MM.1S (cell line): ENCODE results near the gene KIF14.

ENCODE experiments used
- DNase-seq: peaks from one replicate; pipeline ENCODE4 v3.0.0-alpha.2; 2015
- H2AFZ ChIP-seq: fragments of 300-600 bp; sonication (generic); 2 replicates; pipeline ENCODE4 v1.6.0; 2016; ENCODE audit warnings: antibody characterized with exemption, low read length
- H3F3A ChIP-seq: fragments of 300-600 bp; sonication (generic); 2 replicates; pipeline ENCODE4 v1.6.1; 2016; ENCODE audit warnings: mild to moderate bottlenecking, antibody characterized with exemption, low read length, moderate library complexity, mixed read lengths; ENCODE audit not compliant: insufficient read depth
- H3K27ac ChIP-seq: fragments of 300-600 bp; sonication (generic); 2 replicates; pipeline ENCODE4 v1.5.1; 2016; ENCODE audit warnings: mild to moderate bottlenecking, low read length
- H3K27me3 ChIP-seq: fragments of 300-600 bp; sonication (generic); replicated peaks from 2 replicates; pipeline ENCODE4 v1.6.0; 2016; ENCODE audit warnings: low read length; ENCODE audit not compliant: insufficient read depth
- H3K36me3 ChIP-seq: fragments of 300-600 bp; sonication (generic); replicated peaks from 2 replicates; pipeline ENCODE4 v1.6.1; 2016; ENCODE audit warnings: mild to moderate bottlenecking, low read length, mixed read lengths; ENCODE audit not compliant: insufficient read depth
- H3K4me1 ChIP-seq: fragments of 300-600 bp; sonication (generic); 2 replicates; pipeline ENCODE4 v1.6.1; 2016; ENCODE audit warnings: low read length, mixed read lengths
- H3K4me2 ChIP-seq: fragments of 300-600 bp; sonication (generic); 2 replicates; pipeline ENCODE4 v1.6.0; 2016; ENCODE audit warnings: low read depth, low read length
- H3K4me3 ChIP-seq: fragments of 300-600 bp; sonication (generic); 2 replicates; pipeline ENCODE4 v1.5.1; 2016; ENCODE audit warnings: low read length, mixed read lengths
- H3K79me2 ChIP-seq: fragments of 300-600 bp; sonication (generic); 2 replicates; pipeline ENCODE4 v1.6.1; 2016; ENCODE audit warnings: mixed run types, low read length, mixed read lengths
- H3K9ac ChIP-seq: fragments of 300-600 bp; sonication (generic); 2 replicates; pipeline ENCODE4 v1.6.1; 2016; ENCODE audit warnings: low read length, mixed read lengths
- H3K9me2 ChIP-seq: fragments of 300-600 bp; sonication (generic); replicated peaks from 2 replicates; pipeline ENCODE4 v1.6.1; 2016; ENCODE audit warnings: mild to moderate bottlenecking, low read length, mixed read lengths; ENCODE audit not compliant: insufficient read depth
- H3K9me3 ChIP-seq: fragments of 300-600 bp; sonication (generic); replicated peaks from 2 replicates; pipeline ENCODE4 v1.6.1; 2016; ENCODE audit warnings: mild to moderate bottlenecking, low read length, mixed read lengths; ENCODE audit not compliant: insufficient read depth
- H4K20me1 ChIP-seq: fragments of 300-600 bp; sonication (generic); 2 replicates; pipeline ENCODE4 v1.6.1; 2016; ENCODE audit warnings: mild to moderate bottlenecking, low read length, moderate library complexity, mixed read lengths; ENCODE audit not compliant: insufficient read depth
- EZH2 ChIP-seq: fragments of 300-600 bp; sonication (generic); optimal IDR thresholded peaks from 2 replicates; pipeline ENCODE3; 2017; ENCODE audit warnings: low read depth, mild to moderate bottlenecking, antibody characterized with exemption, low read length, mixed read lengths
- EZH2phosphoT487 ChIP-seq: fragments of 300-600 bp; sonication (generic); IDR thresholded peaks from 2 replicates; pipeline ENCODE4 v1.6.1; 2018; ENCODE audit warnings: antibody characterized with exemption, low read length
- TF ChIP-seq, protein P1 (sequence below): fragments of 300-600 bp; sonication (generic); IDR thresholded peaks from 2 replicates; pipeline ENCODE4 v1.5.1; 2016; ENCODE audit warnings: antibody characterized with exemption, low read length, mixed read lengths

The KIF14 gene

DNA sequence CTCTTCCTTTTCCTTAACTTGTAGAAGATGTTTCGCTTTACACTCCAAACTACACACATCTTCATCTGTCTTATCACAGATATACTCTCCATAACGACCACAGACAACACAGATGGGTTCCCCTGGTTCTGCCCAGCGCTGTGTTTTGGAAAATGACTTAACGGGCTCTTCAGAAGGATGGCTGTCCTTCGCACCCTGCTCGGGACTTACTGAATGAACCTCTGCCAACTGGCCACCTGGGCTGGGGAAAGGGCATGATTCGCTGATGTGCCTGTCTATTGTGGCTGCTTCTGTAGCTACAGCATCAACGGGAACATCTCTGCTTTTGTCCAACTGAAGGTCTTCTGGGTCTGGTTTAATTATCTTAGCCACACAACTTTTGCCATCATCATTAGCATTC, 45.8 kb upstream of the KIF14 start:
- Histone ChIP-seq H2AFZ (no peak overlapping the region), H3K79me2 (peaks cover 54% of the 10 kb centered on the region), H3K27me3 (no peaks in the 10 kb centered on the region), H3K36me3 (peaks cover 12% of the 10 kb centered on the region), H3F3A (peaks cover 8% of the 10 kb centered on the region), H3K4me1 (peaks cover 12% of the 10 kb centered on the region), H4K20me1 (no peaks in the 10 kb centered on the region), H3K4me3 (no peak overlapping the region), H3K9ac (no peak overlapping the region), H3K4me2 (no peak overlapping the region), H3K9me2 (no peaks in the 10 kb centered on the region), H3K9me3 (no peaks in the 10 kb centered on the region), H3K27ac (no peak overlapping the region)
- no peak for DNase-seq
- TF ChIP-seq, protein P1, sequence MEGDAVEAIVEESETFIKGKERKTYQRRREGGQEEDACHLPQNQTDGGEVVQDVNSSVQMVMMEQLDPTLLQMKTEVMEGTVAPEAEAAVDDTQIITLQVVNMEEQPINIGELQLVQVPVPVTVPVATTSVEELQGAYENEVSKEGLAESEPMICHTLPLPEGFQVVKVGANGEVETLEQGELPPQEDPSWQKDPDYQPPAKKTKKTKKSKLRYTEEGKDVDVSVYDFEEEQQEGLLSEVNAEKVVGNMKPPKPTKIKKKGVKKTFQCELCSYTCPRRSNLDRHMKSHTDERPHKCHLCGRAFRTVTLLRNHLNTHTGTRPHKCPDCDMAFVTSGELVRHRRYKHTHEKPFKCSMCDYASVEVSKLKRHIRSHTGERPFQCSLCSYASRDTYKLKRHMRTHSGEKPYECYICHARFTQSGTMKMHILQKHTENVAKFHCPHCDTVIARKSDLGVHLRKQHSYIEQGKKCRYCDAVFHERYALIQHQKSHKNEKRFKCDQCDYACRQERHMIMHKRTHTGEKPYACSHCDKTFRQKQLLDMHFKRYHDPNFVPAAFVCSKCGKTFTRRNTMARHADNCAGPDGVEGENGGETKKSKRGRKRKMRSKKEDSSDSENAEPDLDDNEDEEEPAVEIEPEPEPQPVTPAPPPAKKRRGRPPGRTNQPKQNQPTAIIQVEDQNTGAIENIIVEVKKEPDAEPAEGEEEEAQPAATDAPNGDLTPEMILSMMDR, result no peak
- TF ChIP-seq EZH2, result no peak
- TF ChIP-seq EZH2phosphoT487, result no peak

DNA sequence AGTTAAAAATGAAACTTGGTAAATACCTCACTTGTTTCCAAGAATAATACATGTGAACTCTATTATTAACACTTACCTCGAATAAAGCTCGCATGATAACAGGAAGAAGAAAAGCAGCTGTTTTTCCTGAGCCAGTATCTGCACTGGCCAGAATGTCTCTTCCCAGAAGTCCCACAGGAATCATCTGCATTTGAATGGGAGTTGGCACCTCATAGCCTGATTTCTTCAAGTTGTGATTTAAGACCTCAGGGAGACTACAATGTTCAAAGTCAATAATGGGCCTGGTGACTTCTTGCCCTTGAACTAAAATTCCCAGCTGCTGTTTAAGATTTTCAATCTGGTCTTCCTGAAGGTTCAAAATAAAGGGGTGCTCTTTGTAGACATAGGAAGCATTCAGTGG, 45.3 kb upstream of the KIF14 start:
- H3K4me2 ChIP-seq, result no peak overlapping the region

DNA sequence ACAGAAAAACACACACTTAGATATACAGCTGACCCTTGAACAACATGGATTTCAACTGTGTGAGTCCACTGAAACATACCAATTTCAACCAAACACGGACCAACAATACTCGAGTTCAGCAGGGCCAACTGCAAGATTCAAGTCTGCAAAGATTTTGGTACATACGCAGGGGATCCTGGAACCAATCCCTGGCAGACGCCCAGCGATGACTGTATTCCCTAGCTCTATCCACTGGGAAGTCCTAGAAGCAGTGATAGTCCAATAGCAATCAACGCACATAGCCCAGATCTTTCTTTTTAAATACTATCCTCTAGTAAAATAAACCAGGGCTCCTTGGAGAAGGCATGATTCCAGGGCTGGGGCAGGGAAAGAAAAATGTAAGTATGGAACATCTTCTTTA, 40.2 kb upstream of the KIF14 start:
- DNase-seq, result no peak
- Histone ChIP-seq H3K27ac (peak overlapping the region; percentile 28; the same call in 1 of the 2 replicates), H3K9ac (no peak overlapping the region), H3K79me2 (peaks cover 59% of the 10 kb centered on the region), H3K4me2 (no peak overlapping the region), H4K20me1 (no peaks in the 10 kb centered on the region), H2AFZ (no peak overlapping the region), H3K36me3 (peaks cover 26% of the 10 kb centered on the region), H3K27me3 (no peaks in the 10 kb centered on the region), H3K9me3 (no peaks in the 10 kb centered on the region), H3F3A (0 out of 2 replicates have a peak, but pooled peaks cover 9% of the 10 kb centered on the region), H3K9me2 (no peaks in the 10 kb centered on the region), H3K4me1 (peaks cover 12% of the 10 kb centered on the region; the same call in 1 of the 2 replicates), H3K4me3 (no peak overlapping the region)
- TF ChIP-seq EZH2, result no peak

More for the DNA sequence above, 45.3 kb upstream of the KIF14 start:
- Histone ChIP-seq H3K27ac (no peak overlapping the region), H3K4me3 (no peak overlapping the region), H3K9me3 (no peaks in the 10 kb centered on the region), H2AFZ (no peak overlapping the region), H3K9me2 (no peaks in the 10 kb centered on the region), H4K20me1 (no peaks in the 10 kb centered on the region), H3K27me3 (no peaks in the 10 kb centered on the region), H3K79me2 (peaks cover 56% of the 10 kb centered on the region), H3K4me1 (peaks cover 9% of the 10 kb centered on the region), H3K9ac (no peak overlapping the region), H3K36me3 (peaks cover 12% of the 10 kb centered on the region), H3F3A (peaks cover 8% of the 10 kb centered on the region)
- TF ChIP-seq EZH2phosphoT487 (no peak), EZH2 (no peak)
- TF ChIP-seq, protein P1, result no peak
- DNase-seq, result no peak

DNA sequence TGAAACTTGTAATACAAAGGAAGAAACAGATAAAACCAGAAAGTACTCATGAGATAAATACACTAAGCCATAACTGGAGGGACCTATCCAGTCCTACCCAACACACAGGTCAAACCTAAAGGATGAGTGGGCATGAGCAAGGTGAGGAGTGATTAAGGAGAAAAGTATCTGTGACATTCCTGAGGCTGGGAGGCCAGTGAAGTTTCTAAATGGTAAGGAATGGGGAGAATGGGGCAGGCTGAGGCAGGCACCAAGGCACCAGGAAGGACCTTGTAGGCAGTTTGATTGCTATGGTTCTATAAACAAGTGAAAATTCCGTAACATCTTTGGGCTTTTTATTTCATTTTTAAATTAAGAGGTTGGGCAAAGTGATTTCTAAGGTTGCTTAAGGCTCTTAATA, 38.7 kb upstream of the KIF14 start:
- H3K9ac ChIP-seq, result no peak overlapping the region
- peaks cover 50% of the 10 kb centered on the region for H3K79me2 ChIP-seq
- no peak overlapping the region for H3K4me3 ChIP-seq
- peaks cover 16% of the 10 kb centered on the region; the same call in 1 of the 2 replicates for H3K4me1 ChIP-seq
- peaks cover 23% of the 10 kb centered on the region for H3K36me3 ChIP-seq
- no peak overlapping the region for H2AFZ ChIP-seq
- no peak for DNase-seq
- H3K27ac ChIP-seq, result no peak overlapping the region
- no peaks in the 10 kb centered on the region for H3K9me2 ChIP-seq
- 0 out of 2 replicates have a peak, but pooled peaks cover 9% of the 10 kb centered on the region for H3F3A ChIP-seq
- no peaks in the 10 kb centered on the region for H4K20me1 ChIP-seq
- TF ChIP-seq, protein P1, result no peak
- TF ChIP-seq EZH2phosphoT487 (no peak), EZH2 (no peak)
- no peak overlapping the region for H3K4me2 ChIP-seq
- no peaks in the 10 kb centered on the region for H3K9me3 ChIP-seq
- H3K27me3 ChIP-seq, result no peaks in the 10 kb centered on the region
